H9 (cell line): ENCODE measurements around the gene PSTPIP1. TPM values are rescaled to one million over a fixed set of nuclear protein-coding genes. Genes with fewer than 3 reads are reported as not detected.
A peak's percentile ranks its signal among the peaks of the same experiment; 100 is the strongest.

Source experiments
- DNase-seq: peaks from one replicate; pipeline ENCODE4 v3.0.0-alpha.2; 2017
- H2AFZ ChIP-seq: one replicate; pipeline ENCODE4 v1.6.1; 2013; ENCODE audit warnings: mild to moderate bottlenecking, low read length, control low read depth, moderate library complexity
- H2AK5ac ChIP-seq: 2 replicates; pipeline ENCODE4 v1.6.1; 2013; ENCODE audit warnings: low read length, control low read depth, mixed read lengths; ENCODE audit not compliant: insufficient read length
- H2BK120ac ChIP-seq: one replicate; pipeline ENCODE4 v1.6.1; 2013; ENCODE audit warnings: low read depth, mild to moderate bottlenecking, low read length, control low read depth, inconsistent platforms; ENCODE audit not compliant: poor library complexity, severe bottlenecking
- H2BK12ac ChIP-seq: 2 replicates; pipeline ENCODE4 v1.6.1; 2013; ENCODE audit warnings: low read length, control low read depth, mixed read lengths, low read depth; ENCODE audit not compliant: insufficient read length
- H2BK15ac ChIP-seq: 2 replicates; pipeline ENCODE4 v1.6.1; 2013; ENCODE audit warnings: low read depth, low read length, control low read depth
- H2BK20ac ChIP-seq: one replicate; pipeline ENCODE4 v1.6.1; 2013; ENCODE audit warnings: low read depth, mild to moderate bottlenecking, low read length, control low read depth, inconsistent platforms; ENCODE audit not compliant: poor library complexity, severe bottlenecking
- H2BK5ac ChIP-seq: 2 replicates; pipeline ENCODE4 v1.6.1; 2013; ENCODE audit warnings: low read length, control low read depth, mixed read lengths; ENCODE audit not compliant: insufficient read length
- H3K14ac ChIP-seq: 2 replicates; pipeline ENCODE4 v1.6.1; 2013; ENCODE audit warnings: low read length, control low read depth; ENCODE audit not compliant: insufficient read depth
- H3K18ac ChIP-seq: 2 replicates; pipeline ENCODE4 v1.6.1; 2013; ENCODE audit warnings: low read depth, mild to moderate bottlenecking, mixed read lengths, low read length, control low read depth; ENCODE audit not compliant: insufficient read length
- H3K23ac ChIP-seq: 2 replicates; pipeline ENCODE4 v1.6.1; 2013; ENCODE audit warnings: low read length, control low read depth, mixed read lengths, low read depth; ENCODE audit not compliant: insufficient read length
- H3K23me2 ChIP-seq: 2 replicates; pipeline ENCODE4 v1.6.1; 2013; ENCODE audit warnings: low read depth, mild to moderate bottlenecking, mixed read lengths, low read length, control low read depth; ENCODE audit not compliant: insufficient read length, poor library complexity, severe bottlenecking
- H3K27ac ChIP-seq: 2 replicates; pipeline ENCODE4 v1.5.1; 2013; ENCODE audit warnings: low read length, control low read depth, mixed read lengths, low read depth; ENCODE audit not compliant: insufficient read length
- H3K27me3 ChIP-seq: 2 replicates; pipeline ENCODE4 v1.6.1; 2013; ENCODE audit warnings: low read length, control low read depth, inconsistent platforms; ENCODE audit not compliant: insufficient read depth
- H3K4ac ChIP-seq: 2 replicates; pipeline ENCODE4 v1.6.1; 2013; ENCODE audit warnings: low read depth, mild to moderate bottlenecking, control low read depth, inconsistent platforms, low read length, moderate library complexity
- H3K4me1 ChIP-seq: 2 replicates; pipeline ENCODE4 v1.6.1; 2013; ENCODE audit warnings: low read length, control low read depth, inconsistent platforms; ENCODE audit not compliant: insufficient read depth
- H3K4me2 ChIP-seq: 2 replicates; pipeline ENCODE4 v1.6.1; 2013; ENCODE audit warnings: low read length, control low read depth, mixed read lengths; ENCODE audit not compliant: insufficient read length, insufficient read depth
- H3K56ac ChIP-seq: 2 replicates; pipeline ENCODE4 v1.6.1; 2013; ENCODE audit warnings: low read depth, mild to moderate bottlenecking, mixed read lengths, low read length, control low read depth; ENCODE audit not compliant: insufficient read length
- H3K79me1 ChIP-seq: 2 replicates; pipeline ENCODE4 v1.6.1; 2013; ENCODE audit warnings: low read depth, mild to moderate bottlenecking, moderate library complexity, low read length, control low read depth, inconsistent platforms; ENCODE audit not compliant: insufficient read depth, poor library complexity, severe bottlenecking
- H3K79me2 ChIP-seq: 2 replicates; pipeline ENCODE4 v1.6.1; 2013; ENCODE audit warnings: low read length, control low read depth, inconsistent platforms; ENCODE audit not compliant: insufficient read depth
- H3K9ac ChIP-seq: 2 replicates; pipeline ENCODE4 v1.6.1; 2013; ENCODE audit warnings: low read length, control low read depth, mixed read lengths; ENCODE audit not compliant: insufficient read length; ENCODE audit errors: extremely low read depth
- H3K9me3 ChIP-seq: one replicate; pipeline ENCODE4 v1.6.1; 2013; ENCODE audit warnings: low read depth, low read length, inconsistent platforms; ENCODE audit not compliant: control insufficient read depth
- H3T11ph ChIP-seq: one replicate; pipeline ENCODE4 v1.6.1; 2013; ENCODE audit warnings: mild to moderate bottlenecking, low read length, control low read depth, inconsistent platforms
- H4K20me1 ChIP-seq: one replicate; pipeline ENCODE4 v1.6.1; 2013; ENCODE audit not compliant: control insufficient read depth, insufficient read length, insufficient read depth
- H4K5ac ChIP-seq: 2 replicates; pipeline ENCODE4 v1.6.1; 2013; ENCODE audit warnings: low read depth, mild to moderate bottlenecking, mixed read lengths, low read length, control low read depth; ENCODE audit not compliant: insufficient read length
- H4K8ac ChIP-seq: replicated peaks from 2 replicates; pipeline ENCODE4 v1.6.1; 2013; ENCODE audit warnings: low read length, control low read depth, mixed read lengths, low read depth; ENCODE audit not compliant: insufficient read length
- H4K91ac ChIP-seq: 2 replicates; pipeline ENCODE4 v1.6.1; 2013; ENCODE audit warnings: low read depth, mild to moderate bottlenecking, moderate library complexity, mixed read lengths, low read length, control low read depth; ENCODE audit not compliant: insufficient read length
- H3K27ac Mint-ChIP-seq, 3 experiments: 2 replicates in 2 of 3; 3 replicates in 1 of 3; pipeline ENCODE4 v1.8.0; 2020 to 2021; ENCODE audit warnings: mixed read lengths in 3 of 3, mild to moderate bottlenecking in 1 of 3, moderate library complexity in 1 of 3
- H3K27me3 Mint-ChIP-seq: 2 replicates; pipeline ENCODE4 v1.8.0; 2021; ENCODE audit warnings: low read depth, mild to moderate bottlenecking, moderate library complexity, mixed read lengths
- H3K36me3 Mint-ChIP-seq, 3 experiments: 2 replicates in 2 of 3; 3 replicates in 1 of 3; pipeline ENCODE4 v1.8.0; 2020 to 2021; ENCODE audit warnings: low read depth in 3 of 3, mixed read lengths in 3 of 3; ENCODE audit not compliant: insufficient read depth in 1 of 3
- H3K4me1 Mint-ChIP-seq, 2 experiments: 2 replicates each; pipeline ENCODE4 v1.8.0; 2020; ENCODE audit warnings: mixed read lengths in 2 of 2
- H3K4me3 Mint-ChIP-seq, 2 experiments: 2 replicates in 1 of 2; 3 replicates in 1 of 2; pipeline ENCODE4 v1.8.0; 2020 to 2021; ENCODE audit warnings: mild to moderate bottlenecking in 2 of 2, mixed read lengths in 2 of 2, moderate library complexity in 1 of 2
- H3K9me3 Mint-ChIP-seq, 2 experiments: 2 replicates in 1 of 2; 3 replicates in 1 of 2; pipeline ENCODE4 v1.8.0; 2020; ENCODE audit warnings: mild to moderate bottlenecking in 2 of 2, mixed read lengths in 2 of 2, moderate library complexity in 1 of 2
- CTCF ChIP-seq: fragments of 200-600 bp; sonication (generic); conservative IDR thresholded peaks from 3 replicates; pipeline ENCODE4 v1.8.0; 2021; ENCODE audit warnings: antibody characterized with exemption, mild to moderate bottlenecking
- WGBS: extraction: QIAGEN DNeasy Blood & Tissue Kit; methylation state at CpG from one replicate; pipeline ENCODE4 v1.1.7; 2013; ENCODE audit warnings: missing lambda C conversion rate, low lambda C conversion rate, mixed read lengths; ENCODE audit not compliant: insufficient read length; ENCODE audit errors: extremely low coverage; 5-methylcytosine and 5-hydroxymethylcytosine counted together
- total RNA-seq: library from RNA; stranded (reverse); gene quantifications from 2 replicates; pipeline ENCODE4 v1.2.1, GENCODE V29; 2021

Gene PSTPIP1
- total RNA-seq, 1 experiment from 2014 or later: 1.8 TPM

- H2AFZ ChIP-seq: no peak overlapping the region
- Mint-ChIP-seq H3K4me1 (peaks cover 13 to 31% of the 10 kb centered on the region in 2 experiments), H3K27me3 (peaks cover 4% of the 10 kb centered on the region), H3K4me3 (no peak overlapping the region), H3K9me3 (no peaks in the 10 kb centered on the region), H3K36me3 (no peaks in the 10 kb centered on the region), H3K27ac (no peak overlapping the region)
- H3K4ac ChIP-seq: no peak overlapping the region
- no peaks in the 10 kb centered on the region for H3K27me3 ChIP-seq
- DNase-seq: peak; percentile 50
- no peak overlapping the region for H4K8ac ChIP-seq
- no peak overlapping the region for H3K56ac ChIP-seq
- no peak overlapping the region for H2AK5ac ChIP-seq
- no peaks in the 10 kb centered on the region for H3K9me3 ChIP-seq
- no peak for TF ChIP-seq CTCF
- H3K23ac ChIP-seq: no peak overlapping the region
- no peak overlapping the region for H2BK12ac ChIP-seq
- no peaks in the 10 kb centered on the region for H3K23me2 ChIP-seq
- no peak overlapping the region for H2BK20ac ChIP-seq
- no peak overlapping the region for H3K4me2 ChIP-seq
- no peak overlapping the region for H4K91ac ChIP-seq
- no peaks in the 10 kb centered on the region for H3K79me1 ChIP-seq
- H3K27ac ChIP-seq: no peak overlapping the region
- H2BK120ac ChIP-seq: no peak overlapping the region
- WGBS: no CpG with 5 or more reads among the region's 22 CpGs
- H4K20me1 ChIP-seq: no peaks in the 10 kb centered on the region
- no peak overlapping the region for H3K18ac ChIP-seq
- H3K4me1 ChIP-seq: no peaks in the 10 kb centered on the region
- no peaks in the 10 kb centered on the region for H3K79me2 ChIP-seq
- no peak overlapping the region for H3T11ph ChIP-seq
- H3K14ac ChIP-seq: no peak overlapping the region
- no peak overlapping the region for H2BK5ac ChIP-seq
- H4K5ac ChIP-seq: no peak overlapping the region
- H3K9ac ChIP-seq: no peak overlapping the region
- H2BK15ac ChIP-seq: no peak overlapping the region
Observed at GRCh38 chr15:77030048-77030927, 35.4 kb downstream of the PSTPIP1 start.
